Endodermal cell (in vitro differentiated cells): ENCODE data around the gene INTS11. TPM values are rescaled to one million over a fixed set of nuclear protein-coding genes. Genes with fewer than 3 reads are reported as not detected.
A peak's percentile ranks its signal among the peaks of the same experiment; 100 is the strongest.

ENCODE experiments used
- DNase-seq: peaks from one replicate; pipeline ENCODE4 v3.0.0-alpha.2; 2017
- H3K27ac ChIP-seq: 2 replicates; pipeline ENCODE4 v1.5.1; 2013; ENCODE audit warnings: mild to moderate bottlenecking, low read depth, low read length, moderate library complexity
- H3K27me3 ChIP-seq: 2 replicates; pipeline ENCODE4 v1.6.1; 2013; ENCODE audit warnings: mild to moderate bottlenecking, low read length, moderate library complexity; ENCODE audit not compliant: insufficient read depth, control insufficient read depth, poor library complexity, severe bottlenecking
- H3K36me3 ChIP-seq: 2 replicates; pipeline ENCODE4 v1.7.0; 2013; ENCODE audit warnings: mild to moderate bottlenecking, low read length, moderate library complexity; ENCODE audit not compliant: control insufficient read depth, insufficient read depth
- H3K4me1 ChIP-seq: one replicate; pipeline ENCODE4 v1.7.0; 2013; ENCODE audit warnings: low read length; ENCODE audit not compliant: control insufficient read depth, insufficient read depth
- H3K4me3 ChIP-seq: 2 replicates; pipeline ENCODE4 v1.5.1; 2013; ENCODE audit warnings: mild to moderate bottlenecking, low read length, moderate library complexity
- H3K9ac ChIP-seq: 2 replicates; pipeline ENCODE4 v1.6.1; 2013; ENCODE audit warnings: mild to moderate bottlenecking, low read length, moderate library complexity; ENCODE audit not compliant: poor library complexity, severe bottlenecking; ENCODE audit errors: extremely low read depth
- H3K9me3 ChIP-seq: 2 replicates; pipeline ENCODE4 v1.6.1; 2013; ENCODE audit warnings: mild to moderate bottlenecking, low read length, moderate library complexity; ENCODE audit not compliant: control insufficient read depth
- H3K27ac Mint-ChIP-seq: 2 replicates; pipeline ENCODE4 v1.8.0; 2020; ENCODE audit warnings: mixed read lengths
- H3K27me3 Mint-ChIP-seq: 2 replicates; pipeline ENCODE4 v1.8.0; 2021; ENCODE audit warnings: mild to moderate bottlenecking, mixed read lengths; ENCODE audit not compliant: insufficient read depth
- H3K36me3 Mint-ChIP-seq: 2 replicates; pipeline ENCODE4 v1.8.0; 2020; ENCODE audit warnings: low read depth, mixed read lengths
- H3K4me1 Mint-ChIP-seq: 2 replicates; pipeline ENCODE4 v1.8.0; 2020; ENCODE audit warnings: mixed read lengths
- H3K4me3 Mint-ChIP-seq: 2 replicates; pipeline ENCODE4 v1.8.0; 2020; ENCODE audit warnings: mild to moderate bottlenecking, moderate library complexity, mixed read lengths
- H3K9me3 Mint-ChIP-seq: 2 replicates; pipeline ENCODE4 v1.8.0; 2020; ENCODE audit warnings: mild to moderate bottlenecking, mixed read lengths
- WGBS, 2 experiments: methylation state at CpG; one replicate each; pipeline versions ENCODE4 v1.1.5 to v1.1.7; 2013; ENCODE audit warnings: missing lambda C conversion rate in 2 of 2, mixed read lengths in 1 of 2; ENCODE audit not compliant: insufficient coverage in 1 of 2, insufficient read length in 1 of 2; 5-methylcytosine and 5-hydroxymethylcytosine counted together
- total RNA-seq, 2 donors: library from RNA; stranded (reverse); fragmentation: NEBNext Ultra II Directional in 1 of 2; extraction: Animal tissue kit (Norgen Biotek cat#: 25700) in 1 of 2; gene quantifications; 2 replicates in 1 of 2; 3 replicates in 1 of 2; pipeline ENCODE4 v1.2.1, GENCODE V29; 2021
- TF ChIP-seq, protein P1 (sequence below): fragments of 200-600 bp; sonication (generic); conservative IDR thresholded peaks from 2 replicates; pipeline ENCODE4 v1.5.0; 2021; ENCODE audit warnings: antibody characterized with exemption, mild to moderate bottlenecking

Gene INTS11
- total RNA-seq, 2 donors from 2014 or later: 146 to 153 TPM

DNA sequence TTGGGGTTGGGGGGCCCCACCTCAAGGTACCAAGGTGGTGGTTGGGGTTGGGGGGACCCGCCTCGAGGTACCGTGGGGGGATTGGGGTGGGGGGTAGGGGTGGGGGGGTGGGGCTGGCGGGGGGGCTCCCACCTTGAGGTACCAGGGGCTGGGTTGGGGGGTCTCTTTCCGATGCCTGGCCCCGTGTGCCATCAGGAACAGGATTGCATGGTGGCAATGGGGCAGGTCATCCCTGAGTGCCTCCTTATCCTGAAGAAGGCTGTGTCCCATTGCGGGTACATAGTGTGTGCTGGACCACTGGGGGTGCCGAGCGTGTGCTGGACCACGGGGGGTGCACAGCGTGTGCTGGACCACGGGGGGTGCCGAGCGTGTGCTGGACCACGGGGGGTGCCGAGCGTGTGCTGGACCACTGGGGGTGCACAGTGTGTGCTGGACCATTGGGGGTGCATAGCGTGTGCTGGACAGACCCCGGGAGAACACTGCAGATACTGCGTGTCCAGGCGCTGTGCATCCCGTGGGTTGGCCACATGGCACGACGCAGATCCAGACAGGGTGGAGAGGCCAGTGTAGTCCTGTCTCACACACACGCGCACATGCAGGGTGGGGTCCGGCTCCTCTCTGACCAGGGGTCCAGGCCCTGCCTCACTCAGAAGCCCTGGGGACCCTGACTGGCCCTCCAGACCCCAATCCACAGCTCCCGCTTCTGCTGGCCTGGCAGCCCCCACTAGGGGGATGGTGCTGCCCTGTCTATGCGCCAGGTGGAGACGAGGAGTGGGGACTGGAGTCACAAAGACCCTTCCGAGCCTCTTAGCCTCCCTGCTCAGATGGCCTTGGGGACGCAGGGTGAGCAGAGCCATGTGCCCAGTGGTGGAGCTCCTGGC lies 40.0 kb downstream of the INTS11 start:
- TF ChIP-seq, protein P1, sequence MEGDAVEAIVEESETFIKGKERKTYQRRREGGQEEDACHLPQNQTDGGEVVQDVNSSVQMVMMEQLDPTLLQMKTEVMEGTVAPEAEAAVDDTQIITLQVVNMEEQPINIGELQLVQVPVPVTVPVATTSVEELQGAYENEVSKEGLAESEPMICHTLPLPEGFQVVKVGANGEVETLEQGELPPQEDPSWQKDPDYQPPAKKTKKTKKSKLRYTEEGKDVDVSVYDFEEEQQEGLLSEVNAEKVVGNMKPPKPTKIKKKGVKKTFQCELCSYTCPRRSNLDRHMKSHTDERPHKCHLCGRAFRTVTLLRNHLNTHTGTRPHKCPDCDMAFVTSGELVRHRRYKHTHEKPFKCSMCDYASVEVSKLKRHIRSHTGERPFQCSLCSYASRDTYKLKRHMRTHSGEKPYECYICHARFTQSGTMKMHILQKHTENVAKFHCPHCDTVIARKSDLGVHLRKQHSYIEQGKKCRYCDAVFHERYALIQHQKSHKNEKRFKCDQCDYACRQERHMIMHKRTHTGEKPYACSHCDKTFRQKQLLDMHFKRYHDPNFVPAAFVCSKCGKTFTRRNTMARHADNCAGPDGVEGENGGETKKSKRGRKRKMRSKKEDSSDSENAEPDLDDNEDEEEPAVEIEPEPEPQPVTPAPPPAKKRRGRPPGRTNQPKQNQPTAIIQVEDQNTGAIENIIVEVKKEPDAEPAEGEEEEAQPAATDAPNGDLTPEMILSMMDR: no peak
- H3K9me3 Mint-ChIP-seq: no peaks in the 10 kb centered on the region
- no peaks in the 10 kb centered on the region for H3K27me3 ChIP-seq
- no peak for DNase-seq
- H3K4me3 ChIP-seq: no peak overlapping the region
- H3K36me3 Mint-ChIP-seq: no peaks in the 10 kb centered on the region
- no peaks in the 10 kb centered on the region for H3K36me3 ChIP-seq
- H3K4me3 Mint-ChIP-seq: no peak overlapping the region
- no peaks in the 10 kb centered on the region for H3K27me3 Mint-ChIP-seq
- WGBS, 2 experiments: 92 to 94% methylated on average over 20 to 28 of the region's 32 CpGs
- H3K9ac ChIP-seq: no peak overlapping the region
- H3K27ac ChIP-seq: no peak overlapping the region
- no peaks in the 10 kb centered on the region for H3K4me1 ChIP-seq
- H3K9me3 ChIP-seq: no peaks in the 10 kb centered on the region
- H3K4me1 Mint-ChIP-seq: no peaks in the 10 kb centered on the region
- H3K27ac Mint-ChIP-seq: no peak overlapping the region

DNA sequence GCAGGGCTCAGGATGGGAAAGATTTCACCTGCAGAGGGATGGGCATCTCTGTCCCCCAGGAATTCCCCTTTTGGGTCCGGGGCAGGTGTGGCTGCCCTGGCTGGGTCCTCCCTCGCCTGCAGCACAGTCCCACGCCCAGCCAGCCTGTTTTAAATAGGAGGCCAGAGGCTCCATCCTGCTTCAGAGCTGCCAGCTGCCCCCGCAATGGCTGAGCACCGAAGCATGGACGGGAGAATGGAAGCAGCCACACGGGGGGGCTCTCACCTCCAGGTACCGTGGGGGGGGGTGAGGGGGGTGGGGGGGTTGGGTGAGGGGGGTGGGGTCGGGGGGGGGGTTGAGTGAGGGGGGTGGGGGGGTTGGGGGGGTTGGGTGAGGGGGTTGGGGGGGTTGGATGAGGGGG lies 40.6 kb downstream of the INTS11 start:
- DNase-seq: peak; percentile 74
- Mint-ChIP-seq H3K27me3 (no peaks in the 10 kb centered on the region), H3K27ac (no peak overlapping the region), H3K4me1 (no peaks in the 10 kb centered on the region), H3K9me3 (no peaks in the 10 kb centered on the region), H3K36me3 (no peaks in the 10 kb centered on the region), H3K4me3 (no peak overlapping the region)
- Histone ChIP-seq H3K4me3 (no peak overlapping the region), H3K36me3 (no peaks in the 10 kb centered on the region), H3K27ac (no peak overlapping the region), H3K4me1 (no peaks in the 10 kb centered on the region), H3K9me3 (no peaks in the 10 kb centered on the region), H3K27me3 (no peaks in the 10 kb centered on the region), H3K9ac (no peak overlapping the region)
- WGBS, 2 experiments: 72 to 83% methylated on average over 3 to 6 of the region's 9 CpGs
- TF ChIP-seq, protein P1: no peak

DNA sequence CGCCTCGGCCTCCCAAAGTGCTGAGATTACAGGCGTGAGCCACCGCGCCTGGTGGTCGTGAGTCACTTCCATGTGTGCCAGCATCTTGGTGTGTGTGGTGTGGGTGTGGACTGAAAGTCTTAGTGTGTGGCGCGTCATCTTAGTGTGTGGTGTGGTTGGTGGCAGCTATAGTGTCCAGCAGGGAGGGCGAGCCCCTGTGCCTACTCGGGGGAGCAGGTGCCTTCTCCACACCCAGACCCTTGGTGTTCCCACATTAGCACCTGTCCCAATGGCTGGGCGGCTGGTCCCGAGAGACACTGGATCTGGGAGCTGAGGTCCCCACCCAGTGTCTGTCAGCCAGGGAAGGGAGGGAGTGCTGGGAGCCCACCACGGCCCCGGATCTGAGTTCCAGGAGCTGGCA lies 41.5 kb downstream of the INTS11 start:
- no peak overlapping the region for H3K4me3 Mint-ChIP-seq

More for the DNA sequence above, 41.5 kb downstream of the INTS11 start:
- no peak overlapping the region for H3K9ac ChIP-seq
- no peak for DNase-seq
- H3K4me3 ChIP-seq: no peak overlapping the region
- Mint-ChIP-seq H3K4me1 (no peaks in the 10 kb centered on the region), H3K36me3 (no peaks in the 10 kb centered on the region), H3K27ac (no peak overlapping the region), H3K27me3 (no peaks in the 10 kb centered on the region), H3K9me3 (no peaks in the 10 kb centered on the region)
- H3K4me1 ChIP-seq: no peaks in the 10 kb centered on the region
- TF ChIP-seq, protein P1: no peak
- no peaks in the 10 kb centered on the region for H3K9me3 ChIP-seq
- H3K27me3 ChIP-seq: no peaks in the 10 kb centered on the region
- WGBS, 2 experiments: 92 to 94% methylated on average over 8 to 14 of the region's 14 CpGs
- H3K27ac ChIP-seq: no peak overlapping the region
- H3K36me3 ChIP-seq: no peaks in the 10 kb centered on the region
